DMS79 (cell line): Measurements from ENCODE around the gene CABP2.
A peak's percentile ranks its signal among the peaks of the same experiment; 100 is the strongest.

Experiments
- DNase-seq: peaks from one replicate; lab custom pipeline; 2025; lab: John Stamatoyannopoulos, UW

The CABP2 gene

DNA sequence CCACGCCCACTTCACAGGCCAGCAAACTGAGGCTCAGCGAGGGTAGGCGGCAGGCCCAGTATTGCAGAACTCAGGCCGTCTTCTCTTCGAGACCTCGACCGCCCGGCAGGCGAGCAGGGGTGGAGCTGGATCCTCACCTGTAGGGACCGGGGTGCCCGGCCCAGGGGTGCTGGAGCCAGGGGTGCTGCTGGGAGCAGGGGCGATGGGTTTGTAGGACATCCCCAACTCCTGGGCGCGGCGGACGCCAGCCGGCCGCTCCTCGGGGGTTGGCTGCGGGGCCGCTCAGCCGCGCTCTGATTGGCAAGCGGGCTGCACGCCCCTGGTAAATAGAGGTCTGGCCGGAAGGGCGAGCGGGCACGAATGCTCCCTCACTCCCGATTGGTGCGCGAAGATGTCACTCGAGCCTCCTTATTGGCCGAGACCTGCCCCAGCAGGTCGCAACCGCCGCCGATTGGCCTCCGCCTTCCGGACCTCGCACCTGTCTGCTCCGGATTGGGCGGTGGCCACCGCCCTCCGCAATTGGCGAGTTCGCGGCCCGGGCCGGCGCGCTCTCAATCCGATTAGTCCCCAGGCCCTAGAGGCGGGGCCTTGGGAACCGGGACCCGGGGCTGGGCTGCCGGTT is 15.3 kb downstream of the CABP2 start, which contains the start of gene CDK2AP2:
TSS of gene CDK2AP2 (minus strand) at position 299 of the 622 bp plus-strand sequence. CDS start at position 219, 80 bp downstream.
- DNase-seq: peak; percentile 96

DNA sequence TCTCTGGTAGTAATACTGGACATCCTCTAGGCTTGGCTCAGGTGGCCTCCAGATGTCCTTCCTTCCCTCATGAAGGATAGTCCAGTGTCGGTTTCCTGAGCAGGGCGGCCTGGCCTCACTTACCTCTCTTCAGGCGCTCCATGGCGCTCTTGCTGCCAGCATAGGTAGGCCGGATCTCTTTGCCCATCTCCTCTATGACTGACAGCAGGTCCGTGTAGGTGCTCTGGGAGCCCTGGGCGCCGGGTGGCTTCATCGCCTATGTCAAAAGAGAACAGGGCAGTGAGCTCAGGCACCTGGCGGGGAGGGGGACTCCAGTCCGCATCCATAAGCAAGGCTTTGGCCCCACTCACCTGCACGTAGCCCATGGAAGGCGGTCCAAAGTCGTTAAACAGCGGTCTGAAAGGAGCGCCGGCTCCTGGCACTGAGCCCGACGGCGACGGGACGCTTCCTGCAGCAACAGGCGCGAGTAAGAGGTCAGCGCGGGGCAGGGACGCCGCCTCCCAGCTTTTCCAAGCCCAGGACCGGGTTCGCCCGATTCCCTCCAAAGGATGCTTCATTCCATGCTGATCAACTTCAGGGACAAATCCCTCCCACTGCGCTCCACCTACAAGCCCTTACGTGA is 15.9 kb downstream of the CABP2 start:
- no peak for DNase-seq

DNA sequence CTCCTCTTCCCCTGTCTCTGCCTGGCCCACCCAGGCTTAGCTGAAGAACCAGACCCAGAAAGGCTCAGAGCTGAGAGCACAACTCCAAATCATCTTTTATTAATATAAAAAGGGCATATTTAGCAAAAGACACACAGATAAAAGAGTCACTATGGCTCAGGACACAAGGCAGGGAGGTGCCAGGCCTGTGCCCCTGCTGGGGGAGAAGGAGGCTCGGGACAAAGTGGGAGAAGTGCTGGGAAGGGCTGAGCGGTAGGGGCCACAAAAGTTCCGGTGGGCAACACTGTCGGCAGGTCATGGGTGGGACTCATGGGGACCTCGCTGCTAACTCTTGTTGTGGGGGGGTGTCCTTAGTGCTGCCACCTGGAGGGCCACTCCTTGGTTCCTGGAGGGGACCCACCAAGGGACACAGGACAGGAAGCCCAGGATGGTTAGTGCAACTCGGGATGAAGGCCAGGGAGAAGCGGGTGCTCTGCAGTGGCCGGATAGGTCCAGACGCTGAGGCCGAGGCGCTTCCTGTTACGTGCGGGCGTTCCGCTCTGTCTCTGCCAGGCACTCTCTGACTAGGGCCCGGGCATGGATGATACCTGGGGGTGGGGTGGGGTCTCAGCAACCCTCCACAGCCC is 16.7 kb downstream of the CABP2 start:
- no peak for DNase-seq

DNA sequence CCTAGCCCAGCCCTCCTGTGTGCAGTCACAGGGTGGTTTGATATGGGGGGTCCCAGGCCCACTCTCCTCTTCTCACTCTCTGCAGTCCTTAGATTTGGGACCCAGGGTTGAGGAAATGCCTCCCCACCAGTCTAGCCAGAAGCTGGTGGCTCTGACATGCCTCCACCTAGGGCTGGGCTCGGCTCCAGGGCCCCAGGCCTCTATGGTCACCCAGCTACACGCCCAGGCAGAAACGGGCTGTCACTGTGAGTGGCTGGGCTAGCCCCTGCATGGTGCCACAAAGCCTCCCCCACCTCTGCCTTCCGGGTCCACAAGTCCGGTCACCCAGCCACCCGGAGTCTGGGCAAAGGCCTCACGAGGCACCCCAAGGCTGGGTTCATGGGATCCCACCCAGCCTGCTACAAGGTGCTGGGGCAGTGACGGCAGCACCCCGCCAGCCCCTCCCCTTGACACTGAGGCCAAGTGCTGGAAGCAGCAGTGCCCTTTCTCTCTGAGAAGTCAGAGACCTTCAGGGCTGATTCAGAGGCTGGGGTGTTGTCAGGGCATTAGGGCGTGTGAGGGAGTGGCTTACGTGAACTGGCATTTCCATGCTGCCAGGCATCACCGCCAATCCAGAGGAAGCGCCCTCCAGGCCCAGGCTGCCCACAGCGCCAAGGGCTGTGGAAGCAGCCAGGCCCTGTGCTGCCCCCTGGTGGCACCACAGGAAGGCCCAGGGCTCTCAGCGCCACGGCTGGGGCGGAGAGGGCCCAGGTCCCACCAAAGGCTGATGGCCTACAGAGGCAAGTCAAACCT is 17.4 kb downstream of the CABP2 start:
- peak; percentile 82 for DNase-seq

DNA sequence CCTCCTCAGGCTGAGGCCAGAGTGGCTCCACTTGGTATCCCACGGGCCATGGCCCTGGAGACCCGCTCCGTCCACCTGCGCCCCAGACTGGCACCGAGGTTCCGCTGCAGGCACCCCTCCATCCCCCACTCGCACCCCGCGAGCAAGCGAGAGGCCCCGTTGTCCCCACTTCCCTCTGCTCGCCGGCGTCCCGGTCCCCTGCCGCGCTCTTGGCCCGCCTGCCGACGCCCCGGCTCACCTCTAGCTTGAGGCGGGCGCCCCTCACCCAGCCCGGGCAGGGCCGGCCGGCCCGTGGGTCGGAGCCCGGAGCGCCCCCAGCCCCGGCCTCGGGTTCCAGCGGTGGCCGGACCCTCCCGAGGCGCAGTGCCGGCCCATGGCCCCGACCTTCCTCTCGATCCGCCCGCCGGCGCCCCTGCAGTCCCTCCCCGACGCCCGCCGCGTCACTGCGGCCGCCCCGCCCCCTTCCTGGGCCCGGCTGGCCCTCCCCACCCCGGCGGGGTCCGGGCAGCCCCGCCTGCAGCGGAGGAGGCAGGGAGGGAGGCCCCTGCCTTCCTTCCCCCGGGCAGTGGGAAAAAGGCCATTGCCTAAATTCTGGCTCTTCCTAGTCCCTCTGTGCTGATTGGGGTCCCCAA is 18.2 kb downstream of the CABP2 start, which contains the start of gene PITPNM1:
TSS of gene PITPNM1 (minus strand) at position 414 of the 632 bp plus-strand sequence. CDS start 1,183 bp downstream, outside the sequence.
- DNase-seq: no peak

DNA sequence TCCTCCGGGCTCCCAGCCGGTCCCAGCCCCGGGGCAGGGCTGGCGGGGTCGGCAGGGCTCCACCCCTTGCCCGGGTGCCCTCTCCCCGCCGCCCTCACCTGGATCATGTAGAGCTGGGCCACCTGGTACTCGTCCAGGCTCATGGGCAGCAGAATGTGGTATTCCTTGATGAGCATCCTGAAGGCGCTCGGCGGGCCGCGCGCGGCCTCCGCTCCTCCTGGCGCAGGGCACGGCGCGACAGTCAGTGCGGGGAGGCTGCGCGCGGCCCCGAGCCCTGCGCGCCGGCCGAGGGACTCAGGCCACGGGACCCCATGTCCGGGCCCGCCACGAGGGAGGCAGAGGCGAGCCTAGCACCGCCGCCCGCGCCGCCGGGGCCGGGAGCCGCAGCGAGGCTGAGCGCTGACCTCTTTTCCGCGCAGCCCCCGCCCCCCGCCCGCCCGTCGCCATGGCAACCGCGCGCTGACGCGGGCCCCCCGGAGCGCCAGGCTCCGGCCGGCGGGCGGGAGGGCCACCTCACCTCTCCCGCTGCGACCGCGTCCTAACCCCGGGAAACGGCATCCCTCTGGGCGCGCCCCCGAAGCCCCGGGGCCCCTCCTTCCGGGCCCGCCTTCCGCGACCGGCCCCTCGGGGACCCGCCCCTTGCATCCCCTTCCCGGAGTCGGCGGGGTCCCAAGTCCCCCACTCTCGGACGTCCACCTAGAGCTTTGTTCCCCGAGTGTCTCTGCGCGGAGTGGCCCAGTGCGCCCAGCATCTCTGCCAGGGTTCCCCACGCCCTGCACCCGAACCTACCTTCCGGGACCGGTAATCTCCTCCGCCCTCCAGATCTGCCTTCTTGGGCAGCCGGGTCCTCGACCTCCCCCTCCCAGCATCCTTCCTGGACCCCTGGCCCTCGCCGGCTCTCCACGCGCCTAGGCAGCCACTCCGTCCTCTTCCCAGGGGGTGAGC is 19.0 kb downstream of the CABP2 start:
- DNase-seq: peak; percentile 2

DNA sequence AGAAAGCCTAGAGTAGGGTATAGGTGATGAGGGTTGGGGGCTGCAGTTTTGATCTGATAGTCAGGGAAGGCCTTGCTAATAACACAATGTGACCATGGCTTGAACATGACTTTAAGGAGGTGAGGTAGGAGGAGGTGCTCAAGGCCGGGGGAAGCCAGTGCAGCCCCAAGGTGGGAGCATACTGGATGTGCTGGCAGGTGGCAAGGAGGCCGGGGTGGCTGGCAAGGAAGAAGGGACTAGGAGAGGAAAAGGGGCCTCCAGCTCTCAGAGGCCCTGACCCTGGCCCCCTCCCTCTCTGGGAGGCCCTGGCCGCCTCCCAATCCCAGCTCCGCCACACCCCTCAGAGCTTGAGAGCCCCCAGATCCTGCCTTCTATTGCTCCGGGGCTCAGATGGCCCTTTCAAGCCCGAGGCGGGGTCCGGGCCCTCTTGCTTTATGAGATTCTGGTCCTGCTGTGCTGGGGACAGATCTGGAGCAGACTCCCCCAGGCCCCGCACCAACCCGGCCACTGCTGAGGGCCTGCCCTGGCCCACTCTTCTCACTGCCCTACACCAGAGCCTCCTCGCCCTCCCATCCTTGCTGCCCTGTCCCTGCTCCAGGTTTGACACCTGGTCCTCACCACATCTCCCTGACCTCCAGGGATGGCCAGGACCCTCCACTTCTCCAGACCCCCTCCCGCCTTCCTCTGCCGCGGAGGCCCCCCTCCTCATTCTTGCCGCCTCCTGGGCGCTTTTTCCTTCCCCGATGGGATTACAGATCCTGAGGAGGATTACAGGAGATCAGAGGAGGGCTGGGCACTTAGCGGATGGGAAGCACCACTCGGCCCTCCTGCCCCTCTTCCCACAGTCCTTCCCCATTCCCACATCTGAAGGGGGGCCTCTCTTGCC is 19.9 kb downstream of the CABP2 start:
- no peak for DNase-seq

DNA sequence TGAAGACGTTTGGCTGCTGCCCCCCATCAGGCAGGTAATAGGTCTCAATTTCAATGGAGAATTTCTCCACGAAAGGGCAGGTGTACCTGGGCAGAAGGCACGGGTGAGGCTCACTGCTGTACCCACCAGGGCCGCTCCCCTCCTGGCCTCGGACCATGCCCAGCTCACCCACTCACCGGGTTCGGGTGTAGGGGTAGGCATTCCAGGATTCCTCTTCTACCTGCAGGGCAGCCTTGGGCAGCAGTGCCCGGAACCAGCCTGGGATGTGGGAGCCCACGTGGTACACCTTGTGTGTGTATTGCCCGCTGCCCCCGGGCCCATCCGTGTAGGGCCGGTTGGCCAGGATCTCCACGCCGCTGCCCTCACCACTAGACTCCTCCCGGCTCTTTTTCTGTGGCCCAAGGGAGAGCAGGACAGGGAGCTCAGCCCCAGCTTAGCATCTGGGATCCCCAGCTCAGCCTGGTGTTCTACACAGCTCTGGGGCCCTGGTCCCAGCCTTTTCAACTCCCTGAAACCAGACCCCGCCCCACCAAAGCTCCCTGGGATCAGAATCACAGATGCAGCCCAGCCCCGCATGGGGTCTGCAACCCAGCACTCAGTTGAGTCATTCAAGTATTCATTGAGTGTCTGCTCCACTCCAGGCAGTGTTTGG is 20.8 kb downstream of the CABP2 start:
- no peak for DNase-seq

DNA sequence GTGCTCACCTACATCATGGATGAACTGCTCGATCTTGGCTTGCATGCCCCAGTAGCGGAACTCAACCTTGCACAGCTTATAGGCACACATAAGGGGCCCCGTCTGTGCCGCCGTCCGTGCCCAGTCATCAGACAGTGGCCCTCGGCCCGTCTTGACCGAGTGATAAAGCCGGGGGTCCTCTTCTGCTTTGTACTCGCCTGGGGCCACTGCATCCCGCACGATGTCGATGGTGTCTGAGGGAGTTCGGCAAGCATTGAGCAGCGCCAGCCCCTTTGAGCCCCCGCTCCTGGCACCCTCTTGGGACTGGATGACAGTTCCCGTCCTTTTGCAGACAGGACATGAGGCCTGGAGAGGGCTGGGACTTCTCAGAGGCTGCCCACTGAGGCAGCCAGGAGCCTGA is 21.4 kb downstream of the CABP2 start:
- DNase-seq: no peak

DNA sequence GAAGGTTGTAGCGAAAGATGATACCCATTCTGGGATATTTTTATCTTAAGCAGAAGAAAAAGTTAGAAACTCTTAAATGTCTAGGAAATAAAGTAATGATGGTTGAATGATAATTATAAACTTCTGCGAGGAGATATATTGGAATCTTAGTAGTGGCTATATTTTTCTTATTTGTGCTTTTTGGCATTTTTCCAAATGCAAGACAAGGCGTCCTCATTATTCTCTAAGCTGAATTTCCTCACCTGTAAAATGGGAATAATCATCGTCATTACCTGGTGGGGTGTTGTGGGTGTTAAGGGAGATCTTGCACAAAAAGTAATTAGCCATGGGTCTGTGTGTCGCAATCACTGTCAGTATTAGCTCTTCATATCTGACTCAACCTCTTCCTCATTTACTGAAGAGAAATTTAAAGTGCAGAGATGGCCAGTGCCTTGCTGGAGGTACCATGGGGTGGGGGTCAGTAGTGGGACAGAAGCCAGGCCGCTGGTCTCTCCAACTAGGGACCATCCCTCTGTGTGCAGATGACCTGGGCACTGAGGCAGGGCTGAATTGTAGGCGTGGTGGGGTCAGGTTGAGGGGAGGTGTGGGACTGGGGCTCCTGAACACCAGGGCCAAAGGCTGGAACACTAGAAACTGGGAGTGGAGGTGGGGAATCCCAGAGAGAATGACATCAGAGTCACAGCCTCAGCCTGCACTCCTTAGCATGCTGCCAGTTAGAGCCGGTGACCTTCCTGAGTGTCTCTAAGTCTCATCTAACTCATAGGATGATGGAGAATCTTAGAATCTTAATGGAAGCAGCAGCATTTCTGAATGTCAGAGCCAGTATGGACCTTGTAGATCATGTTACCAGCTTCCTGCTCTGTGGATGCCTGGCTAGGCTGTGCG is 22.2 kb downstream of the CABP2 start:
- no peak for DNase-seq

DNA sequence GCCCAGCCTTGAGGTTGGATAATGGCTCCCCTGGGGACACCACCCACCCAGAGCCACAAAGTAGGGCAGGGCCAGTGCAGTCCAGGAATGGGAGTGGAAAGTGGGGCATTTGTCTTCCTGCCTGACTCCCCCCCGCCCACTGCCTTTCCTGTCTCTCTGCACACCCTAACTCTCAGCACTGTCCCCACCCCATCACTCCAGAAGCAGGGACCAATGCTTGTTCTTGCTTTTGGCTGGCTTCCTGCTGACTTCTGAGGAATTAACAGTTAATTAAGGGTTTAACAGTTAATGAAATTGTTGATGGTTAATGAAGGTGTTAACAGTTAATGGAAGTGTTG is 22.8 kb downstream of the CABP2 start:
- DNase-seq: no peak

DNA sequence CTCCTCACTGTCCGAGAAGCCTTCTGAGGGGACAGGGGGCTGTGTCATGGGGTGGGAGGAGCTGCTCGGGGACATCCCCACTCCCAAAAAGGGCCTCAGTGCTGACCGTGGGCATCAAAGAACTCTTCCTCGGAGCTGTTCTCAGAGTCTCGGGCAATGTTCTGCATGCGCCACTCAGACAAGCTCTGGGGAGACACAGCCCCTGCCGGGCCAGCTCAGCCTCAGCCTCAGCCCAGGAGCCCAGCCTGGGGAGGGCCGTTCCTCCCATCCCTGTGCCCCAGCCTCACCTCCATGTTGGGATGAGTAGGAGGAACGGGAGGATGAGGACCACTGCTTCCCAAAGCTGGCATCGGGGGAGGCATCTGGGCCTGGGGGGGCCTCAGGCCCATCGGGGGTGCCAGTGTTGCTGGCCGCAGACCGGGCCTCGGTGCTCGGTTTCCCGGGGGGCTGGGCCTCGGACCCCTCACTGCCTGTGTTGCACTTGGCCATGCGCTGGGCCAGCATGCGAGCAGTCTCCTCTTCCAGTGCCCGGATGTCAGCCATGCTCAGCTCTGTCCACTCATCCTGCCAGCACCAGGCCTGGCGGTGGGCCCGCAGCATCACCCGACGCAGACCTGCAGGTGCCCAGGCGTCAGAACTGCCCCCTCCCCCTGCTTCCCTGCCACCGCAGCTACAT is 23.3 kb downstream of the CABP2 start:
- no peak for DNase-seq

DNA sequence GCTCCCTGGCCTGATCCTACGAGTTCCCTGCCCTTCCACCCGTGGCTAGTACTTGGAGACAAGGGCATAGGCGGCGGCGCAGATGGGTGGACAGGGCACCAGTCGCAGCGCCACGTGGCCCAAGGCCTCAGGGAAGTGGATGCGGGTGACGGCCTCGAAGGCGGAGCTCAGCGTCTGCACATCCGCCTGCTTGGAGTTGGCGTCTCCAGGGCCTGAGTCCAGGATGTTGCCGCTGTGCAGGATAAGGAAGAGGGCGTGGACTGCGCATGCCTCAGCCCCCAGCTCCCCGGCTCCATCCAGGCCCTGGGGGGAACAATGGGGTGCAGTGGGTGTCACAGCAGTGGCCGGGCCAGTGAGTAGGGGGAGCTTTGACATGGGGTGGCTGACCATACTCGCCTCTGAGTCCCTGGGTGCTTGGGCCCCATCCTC is 24.7 kb downstream of the CABP2 start:
- DNase-seq: no peak

DNA sequence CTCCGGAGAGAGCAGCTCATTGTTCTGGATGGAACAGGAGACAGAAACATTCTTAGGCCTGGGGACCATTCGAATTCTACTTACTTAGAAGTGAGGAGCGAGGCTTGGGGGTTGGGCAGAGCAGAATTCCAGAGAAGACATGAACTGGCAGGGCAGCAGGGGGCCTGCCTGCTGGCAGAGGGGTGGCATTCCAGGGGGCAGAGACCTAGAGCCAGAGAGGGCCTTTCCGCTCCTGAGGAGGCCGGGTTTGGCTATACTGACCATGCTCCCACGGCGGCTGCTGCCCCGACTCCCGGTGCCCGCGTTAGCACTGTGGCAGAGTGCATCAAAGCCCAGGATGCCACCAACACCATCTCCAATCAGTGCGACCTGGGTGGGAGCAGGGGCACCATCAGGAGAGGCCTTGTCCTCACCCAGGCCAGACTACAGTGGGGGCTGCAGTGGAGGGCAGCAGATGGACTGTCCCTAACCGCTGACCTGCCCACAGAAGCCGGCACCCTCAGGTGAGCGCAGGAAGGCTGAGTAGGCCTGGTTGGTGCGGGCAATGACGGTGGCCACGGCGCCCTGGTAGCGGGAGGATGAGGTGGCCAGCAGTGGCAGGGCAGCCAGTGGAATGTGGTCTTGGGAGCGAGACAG is 25.5 kb downstream of the CABP2 start:
- DNase-seq: no peak

DNA sequence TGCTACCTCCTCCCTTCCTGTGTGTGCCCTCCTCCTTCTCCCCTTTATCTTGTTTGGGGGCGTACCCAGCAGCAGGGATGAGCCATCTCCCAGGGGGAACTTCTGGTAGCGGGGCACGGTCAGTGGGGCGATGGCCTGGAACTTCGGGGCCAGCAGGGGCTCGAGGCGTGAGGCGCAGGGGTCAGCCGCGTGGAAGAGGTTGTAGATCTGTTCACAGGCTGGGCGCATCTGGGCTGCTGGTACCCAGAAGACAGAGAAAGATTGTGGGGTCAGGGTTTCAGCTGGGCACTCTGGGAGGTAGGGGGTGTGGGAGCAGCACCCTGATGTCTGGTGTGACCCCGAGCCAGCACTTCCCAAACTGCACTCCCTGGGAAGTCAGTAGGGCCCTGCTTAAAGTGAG is 27.1 kb downstream of the CABP2 start:
- no peak for DNase-seq

DNA sequence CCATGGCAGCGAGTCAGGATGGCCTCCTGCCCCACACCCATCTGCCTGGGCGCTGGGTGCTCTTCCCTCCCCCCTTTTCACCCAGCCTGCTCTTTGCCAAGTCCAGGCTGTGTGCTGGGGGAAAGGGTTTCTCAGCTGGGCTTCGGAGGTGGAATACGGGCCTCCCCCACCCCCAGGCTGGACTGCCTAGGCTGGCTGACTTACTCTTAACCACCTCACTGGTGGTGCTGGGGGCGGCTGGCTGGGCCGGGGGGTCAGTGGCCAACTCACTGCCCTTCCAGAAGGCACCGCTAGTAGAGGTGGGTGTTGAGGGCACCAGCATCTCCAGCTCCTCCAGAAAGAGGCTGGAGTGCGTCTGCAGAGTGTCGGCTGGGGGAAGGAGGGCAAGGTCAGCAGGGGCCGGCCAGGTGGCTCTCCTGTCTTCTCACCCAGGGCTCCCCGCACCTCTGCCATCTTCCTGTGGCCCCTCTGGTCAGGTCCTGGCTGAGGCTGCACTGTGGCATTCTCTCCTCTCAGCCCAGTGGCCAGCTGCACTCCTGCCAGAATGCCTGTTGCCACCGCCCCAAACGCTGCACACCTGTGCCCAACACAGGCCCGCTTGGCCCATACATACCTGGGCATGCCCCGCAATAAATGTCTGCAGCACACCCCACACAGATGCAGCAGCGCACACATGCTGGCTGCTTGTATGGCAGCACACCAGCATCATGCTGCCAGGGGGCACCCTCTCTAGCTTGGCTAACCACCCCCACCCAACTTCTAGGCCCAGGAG is 27.8 kb downstream of the CABP2 start:
- DNase-seq: no peak
